Fibroblast of lung (primary cell): ENCODE data around the gene FRK.

Experiments
- CTCF ChIP-seq, 2 donors: IDR thresholded peaks in 1 of 2; conservative IDR thresholded peaks in 1 of 2; 1 replicate in 1 of 2; 2 replicates in 1 of 2; pipeline ENCODE4 v1.5.1; 2011 to 2012; ENCODE audit warnings: low read length in 2 of 2, control low read depth in 1 of 2, inconsistent platforms in 1 of 2, low read depth in 1 of 2, mild to moderate bottlenecking in 1 of 2
- EZH2 ChIP-seq: IDR thresholded peaks from 2 replicates; pipeline ENCODE4 v1.5.1; 2012; ENCODE audit warnings: low read length, control low read depth, mild to moderate bottlenecking; ENCODE audit errors: missing control alignments

GRCh38 chr6:116104636-116105035, 43.9 kb upstream of the FRK start:
- TF ChIP-seq CTCF (conservative IDR thresholded peaks at IDR 0.05 in 1 of 2, IDR thresholded peaks at IDR 0.05 in 1 of 2; ENCODE audit: low read depth in 1 of 2, low read length in 2 of 2), result no peak
- no peak for TF ChIP-seq EZH2
